GM11168 (cell line): Measurements from ENCODE around the gene PEX26.

Source experiments
- in situ Hi-C: fragments of 300-500 bp; cut with MboI; formaldehyde crosslinking; loops from one replicate; pipeline ENCODE4 v1.12.0; 2022; ENCODE audit warnings: low sequenced_read_pairs; ENCODE audit not compliant: unreplicated experiment

Gene PEX26

GRCh38 chr22:18070041-18070440, 7.7 kb upstream of the PEX26 start:
- in situ Hi-C loops: loop anchor here (5.0 kb wide), 1 partner anchor 73 kb away; no protein-coding TSS in a partner anchor

- in situ Hi-C loops: loop anchor here (5.0 kb wide), 1 partner anchor 73 kb away; no protein-coding TSS in a partner anchor
These were observed 7.1 kb upstream of the PEX26 start for GRCh38 chr22:18070556-18071306.

GRCh38 chr22:18071307-18071967, 6.4 kb upstream of the PEX26 start:
- in situ Hi-C loops: loop anchor here (5.0 kb wide), 1 partner anchor 74 kb away; no protein-coding TSS in a partner anchor

- in situ Hi-C loops: loop anchor here (5.0 kb wide), 1 partner anchor 75 kb away; no protein-coding TSS in a partner anchor
These were observed 5.9 kb upstream of the PEX26 start for GRCh38 chr22:18071968-18072310.

- in situ Hi-C loops: loop anchor here (5.0 kb wide), 1 partner anchor 76 kb away; no protein-coding TSS in a partner anchor
These were observed 4.3 kb upstream of the PEX26 start for GRCh38 chr22:18073467-18073866.

- in situ Hi-C loops: loop anchor here (5.0 kb wide), 1 partner anchor 77 kb away; no protein-coding TSS in a partner anchor
These were observed 3.9 kb upstream of the PEX26 start for GRCh38 chr22:18073927-18074326.

- in situ Hi-C loops: no loop called here
These were observed 2.6 kb upstream of the PEX26 start for GRCh38 chr22:18075101-18075719.

GRCh38 chr22:18075720-18076497, 1.9 kb upstream of the PEX26 start:
- in situ Hi-C loops: no loop called here

GRCh38 chr22:18077087-18077638, 627 bp upstream of the PEX26 start:
- in situ Hi-C loops: no loop called here

GRCh38 chr22:18078329-18079041, 695 bp downstream of the PEX26 start:
- in situ Hi-C loops: no loop called here

- in situ Hi-C loops: no loop called here
These were observed 2.0 kb downstream of the PEX26 start for GRCh38 chr22:18079706-18080233.

- in situ Hi-C loops: no loop called here
These were observed 3.6 kb downstream of the PEX26 start for GRCh38 chr22:18081416-18081815.

GRCh38 chr22:18082467-18082866, 4.7 kb downstream of the PEX26 start:
- in situ Hi-C loops: no loop called here

GRCh38 chr22:18083406-18083805, 5.6 kb downstream of the PEX26 start:
- in situ Hi-C loops: no loop called here

- in situ Hi-C loops: no loop called here
These were observed 7.4 kb downstream of the PEX26 start for GRCh38 chr22:18085188-18085587.

- in situ Hi-C loops: no loop called here
These were observed 9.6 kb downstream of the PEX26 start for GRCh38 chr22:18087350-18087855.

GRCh38 chr22:18088825-18089568, 11.2 kb downstream of the PEX26 start:
- in situ Hi-C loops: no loop called here

GRCh38 chr22:18090286-18090685, 12.5 kb downstream of the PEX26 start:
- in situ Hi-C loops: no loop called here
